ENCODE results near the gene SERINC3. TPM values are rescaled to one million over a fixed set of nuclear protein-coding genes. Genes with fewer than 3 reads are reported as not detected.

Gene SERINC3
- polyA plus RNA-seq, 1 donor (not counting 4 experiments of a cell fraction or from before 2014, with no cell fraction given), result 118 TPM

DNA sequence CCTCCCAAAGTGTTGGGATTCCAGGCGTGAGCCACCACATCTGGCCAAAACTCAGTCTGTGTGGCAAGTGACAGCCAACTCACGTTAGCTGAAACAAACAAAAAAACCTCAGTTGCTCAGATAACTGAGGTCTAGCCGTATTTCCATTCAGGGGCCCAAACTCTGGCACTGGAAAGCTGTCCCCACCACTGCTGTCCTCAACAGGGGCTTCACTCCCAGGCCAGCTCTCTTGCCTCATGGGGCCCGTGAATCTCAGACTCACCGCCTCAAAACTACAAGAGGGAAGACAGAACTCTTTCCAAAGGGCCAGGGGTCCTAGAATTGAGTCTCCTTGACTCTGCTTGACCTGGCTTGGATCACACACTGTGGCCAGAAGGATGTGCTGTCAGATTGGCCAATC, 38.8 kb downstream of the SERINC3 start:
- dilution Hi-C loops (cut with MboI; ENCODE audit: extremely low pct_ligation_motif_present, low sequenced_read_pairs), result no loop called here

DNA sequence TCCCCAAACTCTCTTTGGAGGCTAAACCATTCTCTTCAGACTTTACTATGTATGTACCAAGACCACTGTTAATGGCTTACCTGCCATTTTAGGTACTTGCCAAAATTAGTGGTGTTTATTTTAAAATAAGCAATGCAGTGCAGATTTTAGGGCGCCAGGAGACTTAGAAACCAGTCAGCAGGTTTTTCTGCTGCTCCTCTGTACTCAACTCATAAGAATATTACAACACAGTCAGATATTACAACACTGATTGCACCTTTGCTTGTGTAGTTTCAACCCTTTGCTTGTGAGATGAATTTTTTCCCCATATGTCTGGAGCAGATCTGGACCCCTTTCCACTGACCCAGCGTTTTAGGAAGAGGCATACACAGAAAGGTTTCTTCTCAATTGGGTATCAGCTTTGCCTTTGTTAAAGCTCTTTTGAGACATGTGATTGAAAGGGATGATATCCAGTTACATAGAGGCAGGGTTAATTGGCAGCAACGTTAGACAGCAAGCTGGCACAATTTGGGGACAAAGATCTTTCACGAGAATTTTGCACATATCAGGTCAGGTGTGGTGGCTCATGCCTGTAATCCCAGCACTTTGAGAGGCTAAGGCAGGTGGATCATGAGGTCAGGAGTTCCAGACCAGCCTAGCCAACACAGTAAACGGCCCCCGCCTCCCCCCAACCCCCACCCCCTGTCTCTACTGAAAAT, 40.0 kb downstream of the SERINC3 start:
- no peaks in the 10 kb centered on the region for H4K20me1 ChIP-seq (ENCODE audit: control insufficient read depth, extremely low read depth, insufficient read depth, low read length)
- H3K27ac ChIP-seq (ENCODE audit: control insufficient read depth, insufficient read depth, low read length), result no peak overlapping the region
- no peaks in the 10 kb centered on the region for H3K9me3 ChIP-seq (ENCODE audit: control insufficient read depth, low read depth, low read length)
- no peak for TF ChIP-seq EZH2 (IDR thresholded peaks at IDR 0.05; ENCODE audit: low read length)
- TF ChIP-seq, protein P1, sequence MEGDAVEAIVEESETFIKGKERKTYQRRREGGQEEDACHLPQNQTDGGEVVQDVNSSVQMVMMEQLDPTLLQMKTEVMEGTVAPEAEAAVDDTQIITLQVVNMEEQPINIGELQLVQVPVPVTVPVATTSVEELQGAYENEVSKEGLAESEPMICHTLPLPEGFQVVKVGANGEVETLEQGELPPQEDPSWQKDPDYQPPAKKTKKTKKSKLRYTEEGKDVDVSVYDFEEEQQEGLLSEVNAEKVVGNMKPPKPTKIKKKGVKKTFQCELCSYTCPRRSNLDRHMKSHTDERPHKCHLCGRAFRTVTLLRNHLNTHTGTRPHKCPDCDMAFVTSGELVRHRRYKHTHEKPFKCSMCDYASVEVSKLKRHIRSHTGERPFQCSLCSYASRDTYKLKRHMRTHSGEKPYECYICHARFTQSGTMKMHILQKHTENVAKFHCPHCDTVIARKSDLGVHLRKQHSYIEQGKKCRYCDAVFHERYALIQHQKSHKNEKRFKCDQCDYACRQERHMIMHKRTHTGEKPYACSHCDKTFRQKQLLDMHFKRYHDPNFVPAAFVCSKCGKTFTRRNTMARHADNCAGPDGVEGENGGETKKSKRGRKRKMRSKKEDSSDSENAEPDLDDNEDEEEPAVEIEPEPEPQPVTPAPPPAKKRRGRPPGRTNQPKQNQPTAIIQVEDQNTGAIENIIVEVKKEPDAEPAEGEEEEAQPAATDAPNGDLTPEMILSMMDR (optimal IDR thresholded peaks at IDR 0.05 in 1 of 3, IDR thresholded peaks at IDR 0.05 in 1 of 3, conservative IDR thresholded peaks at IDR 0.05 in 1 of 3; ENCODE audit: extremely low read depth in 1 of 3, insufficient read depth in 2 of 3, low read length in 3 of 3), result no peak
- H3K79me2 ChIP-seq (ENCODE audit: control insufficient read depth, insufficient read depth, low read length), result peaks cover 7% of the 10 kb centered on the region
- H3K27me3 ChIP-seq (ENCODE audit: control insufficient read depth, extremely low read depth, insufficient read depth, low read length), result no peaks in the 10 kb centered on the region
- H3K9ac ChIP-seq (ENCODE audit: control insufficient read depth, extremely low read depth, insufficient read depth, low read length), result no peak overlapping the region
- H3K9me1 ChIP-seq (ENCODE audit: control insufficient read depth, extremely low read depth, insufficient read depth, low read length), result no peaks in the 10 kb centered on the region
- H3K4me1 ChIP-seq (ENCODE audit: control insufficient read depth, extremely low read depth, insufficient read depth, low read length), result peaks cover 5% of the 10 kb centered on the region
- no peak overlapping the region for H2AFZ ChIP-seq (ENCODE audit: control insufficient read depth, low read length)
- dilution Hi-C loops (cut with MboI; ENCODE audit: extremely low pct_ligation_motif_present, low sequenced_read_pairs), result no loop called here
- FAIRE-seq, result no peak
- no peak overlapping the region for H3K4me3 ChIP-seq (ENCODE audit: control insufficient read depth in 2 of 3, extremely low read depth in 1 of 3, insufficient read depth in 2 of 3, low read depth in 1 of 3, low read length in 3 of 3)
- DNase-seq (ENCODE audit: low read depth, low spot score), result no peak
- H3K4me2 ChIP-seq (ENCODE audit: control insufficient read depth, extremely low read depth, insufficient read depth, low read depth, low read length), result no peak overlapping the region
- H3K36me3 ChIP-seq (ENCODE audit: control insufficient read depth in 2 of 2, extremely low read depth in 1 of 2, insufficient read depth in 2 of 2, low read length in 2 of 2), result peaks cover 22 to 36% of the 10 kb centered on the region in 2 experiments

More for the DNA sequence above, 38.8 kb downstream of the SERINC3 start:
- Histone ChIP-seq H3K4me1 (ENCODE audit: control insufficient read depth, extremely low read depth, insufficient read depth, low read length) (no peaks in the 10 kb centered on the region), H3K27me3 (ENCODE audit: control insufficient read depth, extremely low read depth, insufficient read depth, low read length) (no peaks in the 10 kb centered on the region), H3K4me3 (ENCODE audit: control insufficient read depth in 2 of 3, extremely low read depth in 1 of 3, insufficient read depth in 2 of 3, low read depth in 1 of 3, low read length in 3 of 3) (no peak overlapping the region), H3K79me2 (ENCODE audit: control insufficient read depth, insufficient read depth, low read length) (peaks cover 2% of the 10 kb centered on the region), H3K36me3 (ENCODE audit: control insufficient read depth in 2 of 2, extremely low read depth in 1 of 2, insufficient read depth in 2 of 2, low read length in 2 of 2) (peaks cover 22 to 36% of the 10 kb centered on the region in 2 experiments), H3K4me2 (ENCODE audit: control insufficient read depth, extremely low read depth, insufficient read depth, low read depth, low read length) (no peak overlapping the region), H3K9me1 (ENCODE audit: control insufficient read depth, extremely low read depth, insufficient read depth, low read length) (no peaks in the 10 kb centered on the region), H3K27ac (ENCODE audit: control insufficient read depth, insufficient read depth, low read length) (no peak overlapping the region), H2AFZ (ENCODE audit: control insufficient read depth, low read length) (no peak overlapping the region), H3K9ac (ENCODE audit: control insufficient read depth, extremely low read depth, insufficient read depth, low read length) (no peak overlapping the region), H4K20me1 (ENCODE audit: control insufficient read depth, extremely low read depth, insufficient read depth, low read length) (no peaks in the 10 kb centered on the region), H3K9me3 (ENCODE audit: control insufficient read depth, low read depth, low read length) (no peaks in the 10 kb centered on the region)
- no peak for DNase-seq (ENCODE audit: low read depth, low spot score)
- TF ChIP-seq EZH2 (IDR thresholded peaks at IDR 0.05; ENCODE audit: low read length), result no peak
- FAIRE-seq, result no peak
